ENCODE data around the gene ASCL5.

DNA sequence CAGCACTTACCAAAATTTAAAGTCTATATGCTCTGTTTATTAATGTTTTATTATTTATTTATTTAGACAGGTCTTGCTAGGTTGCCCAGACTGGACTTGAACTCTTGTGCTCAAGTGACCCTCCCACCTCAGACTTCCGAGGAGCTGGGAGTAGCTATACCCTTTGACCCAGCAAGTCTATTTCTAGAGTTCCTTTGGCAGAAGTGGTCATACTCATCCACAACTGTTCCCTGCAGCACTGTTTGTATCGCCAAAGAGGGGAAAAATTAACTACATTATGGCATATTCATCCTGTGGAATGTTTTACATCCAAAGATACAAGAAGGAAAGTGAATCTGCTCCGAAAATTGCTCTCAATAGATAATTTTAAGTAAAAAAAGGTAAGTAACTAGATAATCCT, 43.2 kb downstream of the ASCL5 start:
- TF ChIP-seq, protein P1, sequence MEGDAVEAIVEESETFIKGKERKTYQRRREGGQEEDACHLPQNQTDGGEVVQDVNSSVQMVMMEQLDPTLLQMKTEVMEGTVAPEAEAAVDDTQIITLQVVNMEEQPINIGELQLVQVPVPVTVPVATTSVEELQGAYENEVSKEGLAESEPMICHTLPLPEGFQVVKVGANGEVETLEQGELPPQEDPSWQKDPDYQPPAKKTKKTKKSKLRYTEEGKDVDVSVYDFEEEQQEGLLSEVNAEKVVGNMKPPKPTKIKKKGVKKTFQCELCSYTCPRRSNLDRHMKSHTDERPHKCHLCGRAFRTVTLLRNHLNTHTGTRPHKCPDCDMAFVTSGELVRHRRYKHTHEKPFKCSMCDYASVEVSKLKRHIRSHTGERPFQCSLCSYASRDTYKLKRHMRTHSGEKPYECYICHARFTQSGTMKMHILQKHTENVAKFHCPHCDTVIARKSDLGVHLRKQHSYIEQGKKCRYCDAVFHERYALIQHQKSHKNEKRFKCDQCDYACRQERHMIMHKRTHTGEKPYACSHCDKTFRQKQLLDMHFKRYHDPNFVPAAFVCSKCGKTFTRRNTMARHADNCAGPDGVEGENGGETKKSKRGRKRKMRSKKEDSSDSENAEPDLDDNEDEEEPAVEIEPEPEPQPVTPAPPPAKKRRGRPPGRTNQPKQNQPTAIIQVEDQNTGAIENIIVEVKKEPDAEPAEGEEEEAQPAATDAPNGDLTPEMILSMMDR (IDR thresholded peaks at IDR 0.05): no peak
- TF ChIP-seq, protein P2, sequence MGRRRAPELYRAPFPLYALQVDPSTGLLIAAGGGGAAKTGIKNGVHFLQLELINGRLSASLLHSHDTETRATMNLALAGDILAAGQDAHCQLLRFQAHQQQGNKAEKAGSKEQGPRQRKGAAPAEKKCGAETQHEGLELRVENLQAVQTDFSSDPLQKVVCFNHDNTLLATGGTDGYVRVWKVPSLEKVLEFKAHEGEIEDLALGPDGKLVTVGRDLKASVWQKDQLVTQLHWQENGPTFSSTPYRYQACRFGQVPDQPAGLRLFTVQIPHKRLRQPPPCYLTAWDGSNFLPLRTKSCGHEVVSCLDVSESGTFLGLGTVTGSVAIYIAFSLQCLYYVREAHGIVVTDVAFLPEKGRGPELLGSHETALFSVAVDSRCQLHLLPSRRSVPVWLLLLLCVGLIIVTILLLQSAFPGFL (CRISPR knock-in tag; IDR thresholded peaks at IDR 0.05; ENCODE audit: borderline replicate concordance): no peak
- TF ChIP-seq NFE2L1 (CRISPR knock-in tag; IDR thresholded peaks at IDR 0.05) (no peak), PRRX2 (CRISPR knock-in tag; IDR thresholded peaks at IDR 0.05) (no peak)
- TF ChIP-seq, protein P3, sequence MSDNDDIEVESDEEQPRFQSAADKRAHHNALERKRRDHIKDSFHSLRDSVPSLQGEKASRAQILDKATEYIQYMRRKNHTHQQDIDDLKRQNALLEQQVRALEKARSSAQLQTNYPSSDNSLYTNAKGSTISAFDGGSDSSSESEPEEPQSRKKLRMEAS (CRISPR knock-in tag; IDR thresholded peaks at IDR 0.05): no peak

Data from WTC11 (cell line).